Neural cell (in vitro differentiated cells): Measurements from ENCODE around the gene CRNKL1. TPM values are rescaled to one million over a fixed set of nuclear protein-coding genes. Genes with fewer than 3 reads are reported as not detected.

Source experiments
- H2AFZ ChIP-seq: fragments of 200-600, 300-800 bp; sonication (generic), shearing (Covaris generic); 2 replicates; pipeline ENCODE4 v1.6.0; 2014; ENCODE audit warnings: low read depth, mild to moderate bottlenecking, antibody characterized with exemption, low read length, moderate library complexity
- H3F3A ChIP-seq: fragments of 200-600 bp; shearing (Covaris generic); 2 replicates; pipeline ENCODE4 v1.6.1; 2016; ENCODE audit warnings: mild to moderate bottlenecking, moderate library complexity, mixed read lengths, antibody characterized with exemption, low read length; ENCODE audit not compliant: insufficient read depth, poor library complexity, severe bottlenecking
- H3K27ac ChIP-seq: fragments of 200-600, 300-800 bp; sonication (generic), shearing (Covaris generic); 2 replicates; pipeline ENCODE4 v1.5.1; 2014; ENCODE audit warnings: mild to moderate bottlenecking, low read length, moderate library complexity
- H3K27me3 ChIP-seq: fragments of 300-800, 200-600 bp; sonication (generic), shearing (Covaris generic); 2 replicates; pipeline ENCODE4 v1.6.0; 2014; ENCODE audit warnings: mild to moderate bottlenecking, low read depth, low read length, moderate library complexity; ENCODE audit not compliant: insufficient read depth
- H3K36me3 ChIP-seq: fragments of 300-800, 200-600 bp; sonication (generic), shearing (Covaris generic); 2 replicates; pipeline ENCODE4 v1.5.1; 2014; ENCODE audit warnings: mild to moderate bottlenecking, antibody characterized with exemption, low read length, moderate library complexity; ENCODE audit not compliant: insufficient read depth
- H3K4me2 ChIP-seq: fragments of 300-800, 200-600 bp; sonication (generic), shearing (Covaris generic); 2 replicates; pipeline ENCODE4 v1.6.0; 2014; ENCODE audit warnings: mild to moderate bottlenecking, low read length
- H3K4me3 ChIP-seq: fragments of 300-800, 200-600 bp; sonication (generic), shearing (Covaris generic); 2 replicates; pipeline ENCODE4 v1.5.1; 2014; ENCODE audit warnings: mild to moderate bottlenecking, low read length, moderate library complexity
- H3K79me2 ChIP-seq: fragments of 200-600 bp; shearing (Covaris generic); replicated peaks from 2 replicates; pipeline ENCODE4 v1.6.0; 2014; ENCODE audit warnings: mild to moderate bottlenecking, low read length, moderate library complexity; ENCODE audit not compliant: insufficient read depth
- H3K9ac ChIP-seq: fragments of 300-800, 200-600 bp; sonication (generic), shearing (Covaris generic); 2 replicates; pipeline ENCODE4 v1.6.1; 2016; ENCODE audit warnings: mild to moderate bottlenecking, low read length, mixed read lengths
- H3K9me2 ChIP-seq: fragments of 200-600 bp; shearing (Covaris generic); 2 replicates; pipeline ENCODE4 v1.6.1; 2016; ENCODE audit warnings: mild to moderate bottlenecking, low read length, mixed read lengths; ENCODE audit not compliant: insufficient read depth
- H3K9me3 ChIP-seq: fragments of 200-600, 300-800 bp; sonication (generic), shearing (Covaris generic); 2 replicates; pipeline ENCODE4 v1.6.1; 2016; ENCODE audit warnings: mild to moderate bottlenecking, mixed run types, low read length, moderate library complexity, mixed read lengths
- H4K20me1 ChIP-seq: fragments of 200-600 bp; shearing (Covaris generic); 2 replicates; pipeline ENCODE4 v1.6.1; 2016; ENCODE audit warnings: mild to moderate bottlenecking, mixed run types; ENCODE audit not compliant: insufficient read depth
- EP300 ChIP-seq: fragments of 450-650 bp; conservative IDR thresholded peaks from 2 replicates; pipeline ENCODE4 v1.6.1; 2014; ENCODE audit warnings: antibody characterized with exemption, mild to moderate bottlenecking, moderate library complexity; ENCODE audit not compliant: poor library complexity, severe bottlenecking
- EZH2 ChIP-seq: fragments of 200-600, 300-800 bp; shearing (Covaris generic), sonication (generic); IDR thresholded peaks from 2 replicates; pipeline ENCODE4 v1.6.1; 2014; ENCODE audit warnings: antibody characterized with exemption, low read length, borderline replicate concordance, mild to moderate bottlenecking; ENCODE audit not compliant: insufficient read depth, poor library complexity, severe bottlenecking
- MXI1 ChIP-seq: fragments of 450-650 bp; conservative IDR thresholded peaks from 2 replicates; pipeline ENCODE4 v1.6.1; 2014; ENCODE audit warnings: antibody characterized with exemption, mild to moderate bottlenecking; ENCODE audit not compliant: poor library complexity, severe bottlenecking
- POLR2AphosphoS5 ChIP-seq: IDR thresholded peaks from 2 replicates; pipeline ENCODE4 v1.6.1; 2012
- RAD21 ChIP-seq: fragments of 450-650 bp; conservative IDR thresholded peaks from 2 replicates; pipeline ENCODE4 v1.6.1; 2014; ENCODE audit warnings: antibody characterized with exemption, mild to moderate bottlenecking, moderate library complexity
- SMC3 ChIP-seq: fragments of 450-650 bp; conservative IDR thresholded peaks from 2 replicates; pipeline ENCODE4 v1.6.1; 2014; ENCODE audit warnings: antibody characterized with exemption, mild to moderate bottlenecking, moderate library complexity; ENCODE audit not compliant: poor library complexity
- TAF1 ChIP-seq: IDR thresholded peaks from 2 replicates; pipeline ENCODE4 v1.6.1; 2012; ENCODE audit warnings: low read depth
- polyA plus RNA-seq: library from polyadenylated mRNA; depleted of rRNA; stranded (reverse); fragments of >200 nt; gene quantifications from 2 replicates; pipeline ENCODE4 v1.2.3, GENCODE V29; 2014
- TF ChIP-seq, protein P1 (sequence below): IDR thresholded peaks from 2 replicates; pipeline ENCODE4 v1.6.1; 2012; ENCODE audit warnings: borderline replicate concordance
- TF ChIP-seq, protein P2 (sequence below): fragments of 450-650 bp; IDR thresholded peaks from 2 replicates; pipeline ENCODE4 v1.5.1; 2014; ENCODE audit warnings: antibody characterized with exemption, mild to moderate bottlenecking, moderate library complexity; ENCODE audit not compliant: poor library complexity, severe bottlenecking

Gene CRNKL1
- polyA plus RNA-seq, 1 donor from 2014 or later, result 27.0 TPM

DNA sequence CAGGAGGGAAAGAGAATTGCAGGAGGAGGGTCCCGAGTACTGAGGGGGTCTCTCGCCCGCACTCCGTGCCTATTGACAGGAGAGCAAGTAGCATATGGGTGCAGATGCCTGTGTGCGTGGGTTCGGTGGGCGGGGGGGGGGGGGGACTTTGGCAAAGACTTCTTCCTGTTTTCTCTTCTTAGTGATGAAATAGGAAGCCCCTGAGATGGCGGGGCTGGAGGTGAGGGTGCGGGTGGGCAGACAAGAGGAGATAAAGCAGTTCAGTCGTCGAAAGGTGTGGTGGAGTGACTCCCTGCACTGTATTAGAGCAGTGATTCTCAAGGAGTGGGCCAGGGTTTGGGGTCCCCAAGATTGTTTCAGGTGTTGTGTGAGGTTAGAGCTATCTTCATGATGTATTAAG lies 31.4 kb downstream of the CRNKL1 start (continued):
- TF ChIP-seq, protein P1, sequence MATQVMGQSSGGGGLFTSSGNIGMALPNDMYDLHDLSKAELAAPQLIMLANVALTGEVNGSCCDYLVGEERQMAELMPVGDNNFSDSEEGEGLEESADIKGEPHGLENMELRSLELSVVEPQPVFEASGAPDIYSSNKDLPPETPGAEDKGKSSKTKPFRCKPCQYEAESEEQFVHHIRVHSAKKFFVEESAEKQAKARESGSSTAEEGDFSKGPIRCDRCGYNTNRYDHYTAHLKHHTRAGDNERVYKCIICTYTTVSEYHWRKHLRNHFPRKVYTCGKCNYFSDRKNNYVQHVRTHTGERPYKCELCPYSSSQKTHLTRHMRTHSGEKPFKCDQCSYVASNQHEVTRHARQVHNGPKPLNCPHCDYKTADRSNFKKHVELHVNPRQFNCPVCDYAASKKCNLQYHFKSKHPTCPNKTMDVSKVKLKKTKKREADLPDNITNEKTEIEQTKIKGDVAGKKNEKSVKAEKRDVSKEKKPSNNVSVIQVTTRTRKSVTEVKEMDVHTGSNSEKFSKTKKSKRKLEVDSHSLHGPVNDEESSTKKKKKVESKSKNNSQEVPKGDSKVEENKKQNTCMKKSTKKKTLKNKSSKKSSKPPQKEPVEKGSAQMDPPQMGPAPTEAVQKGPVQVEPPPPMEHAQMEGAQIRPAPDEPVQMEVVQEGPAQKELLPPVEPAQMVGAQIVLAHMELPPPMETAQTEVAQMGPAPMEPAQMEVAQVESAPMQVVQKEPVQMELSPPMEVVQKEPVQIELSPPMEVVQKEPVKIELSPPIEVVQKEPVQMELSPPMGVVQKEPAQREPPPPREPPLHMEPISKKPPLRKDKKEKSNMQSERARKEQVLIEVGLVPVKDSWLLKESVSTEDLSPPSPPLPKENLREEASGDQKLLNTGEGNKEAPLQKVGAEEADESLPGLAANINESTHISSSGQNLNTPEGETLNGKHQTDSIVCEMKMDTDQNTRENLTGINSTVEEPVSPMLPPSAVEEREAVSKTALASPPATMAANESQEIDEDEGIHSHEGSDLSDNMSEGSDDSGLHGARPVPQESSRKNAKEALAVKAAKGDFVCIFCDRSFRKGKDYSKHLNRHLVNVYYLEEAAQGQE, result no peak

DNA sequence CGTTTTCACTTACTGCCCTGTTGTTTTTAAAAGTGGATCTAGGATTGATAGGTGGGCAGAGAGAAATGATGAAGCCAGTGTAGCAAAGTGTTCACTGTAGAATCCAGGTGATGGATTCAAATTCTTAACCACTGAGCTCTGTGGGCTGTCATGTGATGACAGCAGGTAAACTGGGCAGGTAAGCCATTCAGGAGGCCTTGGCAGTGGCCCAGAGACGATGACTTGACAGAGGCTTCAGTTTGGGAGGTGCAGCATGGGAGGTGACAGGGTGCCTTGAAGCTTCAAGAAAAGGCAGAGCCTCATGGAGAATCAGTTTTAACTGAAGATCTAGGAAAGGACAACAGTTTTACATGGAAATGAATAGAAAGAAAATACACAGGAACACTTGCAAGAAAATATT lies 33.1 kb downstream of the CRNKL1 start:
- H3K4me3 ChIP-seq, result peak overlapping the region; percentile 95
- no peak overlapping the region for H3K9ac ChIP-seq
- no peaks in the 10 kb centered on the region for H3F3A ChIP-seq
- H3K79me2 ChIP-seq, result peaks cover 51% of the 10 kb centered on the region
- H3K9me2 ChIP-seq, result no peaks in the 10 kb centered on the region
- no peak overlapping the region for H2AFZ ChIP-seq
- no peaks in the 10 kb centered on the region for H3K36me3 ChIP-seq
- H3K4me2 ChIP-seq, result no peak overlapping the region
- H3K27me3 ChIP-seq, result no peaks in the 10 kb centered on the region
- no peak for TF ChIP-seq MXI1
- TF ChIP-seq, protein P1, result no peak
- TF ChIP-seq, protein P2, sequence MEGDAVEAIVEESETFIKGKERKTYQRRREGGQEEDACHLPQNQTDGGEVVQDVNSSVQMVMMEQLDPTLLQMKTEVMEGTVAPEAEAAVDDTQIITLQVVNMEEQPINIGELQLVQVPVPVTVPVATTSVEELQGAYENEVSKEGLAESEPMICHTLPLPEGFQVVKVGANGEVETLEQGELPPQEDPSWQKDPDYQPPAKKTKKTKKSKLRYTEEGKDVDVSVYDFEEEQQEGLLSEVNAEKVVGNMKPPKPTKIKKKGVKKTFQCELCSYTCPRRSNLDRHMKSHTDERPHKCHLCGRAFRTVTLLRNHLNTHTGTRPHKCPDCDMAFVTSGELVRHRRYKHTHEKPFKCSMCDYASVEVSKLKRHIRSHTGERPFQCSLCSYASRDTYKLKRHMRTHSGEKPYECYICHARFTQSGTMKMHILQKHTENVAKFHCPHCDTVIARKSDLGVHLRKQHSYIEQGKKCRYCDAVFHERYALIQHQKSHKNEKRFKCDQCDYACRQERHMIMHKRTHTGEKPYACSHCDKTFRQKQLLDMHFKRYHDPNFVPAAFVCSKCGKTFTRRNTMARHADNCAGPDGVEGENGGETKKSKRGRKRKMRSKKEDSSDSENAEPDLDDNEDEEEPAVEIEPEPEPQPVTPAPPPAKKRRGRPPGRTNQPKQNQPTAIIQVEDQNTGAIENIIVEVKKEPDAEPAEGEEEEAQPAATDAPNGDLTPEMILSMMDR, result no peak
- no peak for TF ChIP-seq RAD21
- TF ChIP-seq POLR2AphosphoS5, result no peak
- TF ChIP-seq EZH2, result no peak
- TF ChIP-seq EP300, result no peak
- TF ChIP-seq TAF1, result no peak
- TF ChIP-seq SMC3, result no peak
- no peaks in the 10 kb centered on the region for H3K9me3 ChIP-seq
- no peaks in the 10 kb centered on the region for H4K20me1 ChIP-seq
- H3K27ac ChIP-seq, result no peak overlapping the region
